ENCODE results near the gene PATL2. TPM values are rescaled to one million over a fixed set of nuclear protein-coding genes. Genes with fewer than 3 reads are reported as not detected.
"Not testable (repeated sequence)": the region's sequence is repeated elsewhere in the genome, so short reads cannot be mapped to it uniquely, and the experiment has no call there.

Gene PATL2
- total RNA-seq, 1 donor from 2014 or later = 0.51 TPM

DNA sequence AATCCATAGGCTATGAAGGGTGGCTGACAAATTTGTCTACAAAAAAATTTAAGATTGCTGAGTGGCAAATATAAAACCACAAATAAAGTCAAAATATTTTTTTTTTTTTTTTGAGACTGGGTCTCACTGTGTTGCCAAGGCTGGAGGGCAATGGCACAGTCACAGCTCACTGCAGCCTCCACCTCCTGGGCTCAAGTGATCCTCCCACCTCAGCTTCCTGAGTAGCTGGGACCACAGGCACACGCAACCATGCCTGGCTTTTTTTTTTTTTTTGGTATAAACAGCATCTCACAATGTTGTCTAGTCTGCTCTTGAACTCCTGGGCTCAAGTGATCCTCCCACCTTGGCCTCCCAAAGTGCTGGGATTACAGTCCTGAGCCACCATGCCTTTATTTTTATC, 20.9 kb downstream of the PATL2 start:
- DNase-seq = not testable (repeated sequence)

DNA sequence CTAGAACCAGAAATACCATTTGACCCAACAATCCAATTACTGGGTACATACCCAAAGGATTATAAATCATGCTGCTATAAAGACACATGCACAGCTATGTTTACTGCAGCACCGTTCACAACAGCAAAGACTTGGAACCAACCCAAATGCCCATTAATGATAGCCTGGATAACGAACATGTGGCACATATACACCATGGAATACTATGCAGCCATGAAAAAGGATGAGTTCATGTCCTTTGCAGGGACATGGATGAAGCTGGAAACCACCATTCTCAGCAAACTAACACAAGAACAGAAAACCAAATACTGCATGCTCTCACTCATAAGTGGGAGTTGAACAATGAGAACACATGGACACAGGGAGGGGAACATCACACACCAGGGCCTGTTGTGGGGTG, 21.8 kb downstream of the PATL2 start:
- not testable (repeated sequence) for DNase-seq

GRCh38 chr15:44682809-44683682, 28.1 kb downstream of the PATL2 start:
- peak; percentile 19 for DNase-seq

DNA sequence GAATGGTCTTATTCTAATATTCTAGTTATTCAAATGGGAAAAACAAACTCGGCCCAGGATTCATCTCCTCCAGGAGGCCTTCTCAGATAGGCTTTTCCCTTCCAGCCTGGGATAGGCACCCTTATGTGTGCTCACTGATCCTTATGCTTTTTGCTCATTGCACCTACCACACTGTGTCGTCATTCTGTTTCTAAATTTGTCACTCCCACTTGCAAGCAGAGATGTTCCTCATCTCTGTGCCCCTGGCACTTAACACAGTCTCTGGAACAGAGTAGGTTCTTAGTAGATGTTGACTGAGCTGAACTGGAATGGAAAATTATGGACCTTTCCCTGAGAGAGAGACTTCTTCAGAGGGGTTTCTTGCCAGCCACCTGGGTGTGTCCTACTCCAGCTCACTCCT, 28.9 kb downstream of the PATL2 start:
- no peak for DNase-seq

- no peak for DNase-seq
Observed at GRCh38 chr15:44676676-44677075, 34.4 kb downstream of the PATL2 start.

GRCh38 chr15:44675911-44676310, 35.2 kb downstream of the PATL2 start:
- no peak for DNase-seq

- no peak for DNase-seq
Observed at GRCh38 chr15:44673639-44674038, 37.5 kb downstream of the PATL2 start.

GRCh38 chr15:44670087-44670950, 40.8 kb downstream of the PATL2 start:
- no peak for DNase-seq

GRCh38 chr15:44668921-44669320, 42.2 kb downstream of the PATL2 start:
- DNase-seq = no peak

GRCh38 chr15:44667039-44667360, 44.1 kb downstream of the PATL2 start:
- DNase-seq = no peak

GRCh38 chr15:44666210-44667038, 44.7 kb downstream of the PATL2 start:
- DNase-seq = no peak

- peak; percentile 99 for DNase-seq
Observed at GRCh38 chr15:44663410-44664308, 47.5 kb downstream of the PATL2 start, which contains the start of gene SPG11. TSS of gene SPG11 (minus strand) at chr15:44663662. CDS start at chr15:44663647, 15 bp downstream.

GRCh38 chr15:44662478-44663409, 48.4 kb downstream of the PATL2 start:
- DNase-seq = peak; percentile 64

DNA sequence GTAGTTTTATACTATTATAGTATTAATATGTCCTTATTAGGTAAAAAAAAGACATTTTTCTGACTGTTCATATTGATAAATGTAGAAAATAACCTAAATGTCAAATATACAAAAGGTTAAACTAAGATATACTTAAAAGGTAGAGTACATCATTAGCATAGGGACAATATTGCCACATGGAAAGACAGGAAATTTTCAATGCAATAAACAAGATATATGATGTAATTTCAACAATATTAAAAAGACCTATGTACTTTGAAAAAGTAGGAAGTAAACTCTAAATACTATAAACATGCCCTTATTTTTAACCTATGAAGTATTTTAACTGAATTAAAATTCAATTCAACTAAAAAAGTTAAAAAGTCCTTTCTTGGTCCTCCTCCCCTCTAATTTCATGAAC, 49.5 kb downstream of the PATL2 start:
- DNase-seq = no peak

DNA sequence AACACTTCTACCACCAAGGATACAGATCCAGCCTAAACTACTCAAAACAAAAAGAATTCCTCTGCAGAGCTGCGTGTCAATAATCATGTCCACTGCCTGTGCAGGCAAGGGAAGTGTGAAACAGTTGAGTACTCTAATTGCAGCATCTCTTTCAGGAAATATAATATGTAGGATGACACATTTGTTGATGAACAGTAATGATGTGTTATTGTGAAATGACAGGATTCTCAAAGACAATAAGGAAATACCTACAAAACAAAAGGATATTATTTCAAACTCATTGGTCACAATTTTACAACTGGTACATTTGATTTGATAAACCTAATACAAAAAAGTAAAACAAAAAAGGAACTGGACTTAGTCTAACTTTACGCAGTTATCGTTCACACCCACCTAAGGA, 52.1 kb downstream of the PATL2 start:
- no peak for DNase-seq

- DNase-seq = no peak
Observed at GRCh38 chr15:44657378-44657777, 53.7 kb downstream of the PATL2 start.

GRCh38 chr15:44656913-44657312, 54.2 kb downstream of the PATL2 start:
- DNase-seq = no peak

DNA sequence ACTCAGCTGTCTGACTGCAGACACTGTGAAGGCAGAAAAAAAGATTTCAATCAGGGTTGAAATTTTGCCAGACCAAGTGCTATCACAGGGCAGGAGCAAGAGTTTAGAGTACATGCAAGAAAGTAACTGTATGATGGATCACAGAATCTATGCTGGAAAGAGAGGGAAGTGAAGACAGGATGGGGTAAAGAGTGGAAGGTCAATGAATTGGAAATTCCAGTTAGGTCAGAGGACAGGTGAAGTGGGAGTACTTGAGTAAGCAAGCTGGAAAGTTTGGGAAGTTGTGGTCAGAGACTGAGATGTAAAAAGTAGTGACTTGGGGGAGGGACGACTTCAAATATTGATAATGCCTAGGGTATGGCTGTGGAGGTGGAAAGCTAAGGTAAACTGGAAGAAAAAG, 54.8 kb downstream of the PATL2 start:
- no peak for DNase-seq

- DNase-seq = no peak
Observed at GRCh38 chr15:44654858-44655257, 56.3 kb downstream of the PATL2 start.

DNA sequence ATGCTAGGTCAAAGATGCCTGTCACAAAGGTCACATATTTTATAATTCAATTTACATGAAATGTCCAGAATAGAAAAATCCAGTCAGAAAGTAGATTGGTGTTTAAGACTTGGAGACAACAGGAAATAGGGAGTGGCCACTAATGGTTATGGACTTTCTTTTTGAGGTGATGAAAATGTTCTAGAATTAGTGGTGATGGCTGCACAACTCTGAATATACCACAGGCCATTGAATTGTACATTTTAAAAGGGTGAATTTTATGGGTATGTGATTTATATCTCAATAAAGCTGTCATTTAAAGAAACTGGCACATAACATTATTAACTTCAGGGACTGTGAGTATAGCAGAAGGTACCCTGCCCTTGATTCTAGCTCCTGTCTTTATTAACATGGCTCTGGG, 63.5 kb downstream of the PATL2 start:
- DNase-seq = no peak
